K562 (cell line): ENCODE data around the gene ATP1A3. TPM values are rescaled to one million over a fixed set of nuclear protein-coding genes. Genes with fewer than 3 reads are reported as not detected.
A peak's percentile ranks its signal among the peaks of the same experiment; 100 is the strongest.

Source experiments
- ARID1B ChIP-seq: fragments of 450-650 bp; IDR thresholded peaks from 2 replicates; pipeline ENCODE4 v1.6.1; 2016; ENCODE audit warnings: antibody characterized with exemption, mild to moderate bottlenecking, inconsistent platforms
- BCOR ChIP-seq: fragments of 450-650 bp; IDR thresholded peaks from 2 replicates; pipeline ENCODE4 v1.6.1; 2016
- CBX3 ChIP-seq, 2 experiments: IDR thresholded peaks; 1 replicate in 1 of 2; 2 replicates in 1 of 2; pipeline ENCODE4 v1.6.1; 2012; ENCODE audit warnings: inconsistent platforms in 2 of 2, low read length in 2 of 2, borderline replicate concordance in 1 of 2, control low read depth in 1 of 2
- E2F5 ChIP-seq: sonication (generic); formaldehyde crosslinking; IDR thresholded peaks from 2 replicates; pipeline ENCODE4 v1.8.0; 2022; ENCODE audit warnings: mild to moderate bottlenecking, missing genetic modification reagents
- FOXA1 ChIP-seq: fragments of 450-650 bp; IDR thresholded peaks from 2 replicates; pipeline ENCODE4 v1.6.1; 2016; ENCODE audit warnings: mild to moderate bottlenecking, borderline replicate concordance
- HDAC1 ChIP-seq, 2 experiments: fragments of 450-650 bp; IDR thresholded peaks; 2 replicates each; pipeline ENCODE4 v1.6.1; 2016 to 2017; ENCODE audit warnings: inconsistent platforms in 1 of 2, mild to moderate bottlenecking in 1 of 2, moderate library complexity in 1 of 2
- MEF2A ChIP-seq: IDR thresholded peaks from 2 replicates; pipeline ENCODE4 v1.6.1; 2011; ENCODE audit warnings: low read depth, mild to moderate bottlenecking, low read length, moderate library complexity; ENCODE audit not compliant: control insufficient read depth
- MYNN ChIP-seq, 2 experiments: sonication (generic); formaldehyde crosslinking in 1 of 2; IDR thresholded peaks; 2 replicates each; pipeline versions ENCODE4 v1.5.0 to v1.6.1; 2016 to 2020; ENCODE audit warnings: antibody characterized with exemption in 1 of 2, missing genetic modification reagents in 1 of 2
- NFRKB ChIP-seq: fragments of 450-650 bp; IDR thresholded peaks from 2 replicates; pipeline ENCODE4 v1.6.1; 2016; ENCODE audit warnings: low read depth
- NFXL1 ChIP-seq: fragments of 450-650 bp; formaldehyde crosslinking; IDR thresholded peaks from 2 replicates; pipeline ENCODE4 v1.4.0; 2021; ENCODE audit warnings: mild to moderate bottlenecking
- POLR2A ChIP-seq: fragments of 450-650 bp; conservative IDR thresholded peaks from 2 replicates; pipeline ENCODE4 v1.6.1; 2016
- POLR2AphosphoS2 ChIP-seq: IDR thresholded peaks from 2 replicates; pipeline ENCODE4 v1.6.1; 2012; ENCODE audit warnings: low read length, improper control_type of control experiment
- POLR3G ChIP-seq: IDR thresholded peaks from 2 replicates; pipeline ENCODE4 v1.6.1; 2011; ENCODE audit not compliant: insufficient read length, insufficient replicate concordance; ENCODE audit errors: extremely low read depth
- RBM15 ChIP-seq: fragments of 200-400 bp; formaldehyde crosslinking; IDR thresholded peaks from 2 replicates; pipeline ENCODE4 v1.6.1; 2018; ENCODE audit warnings: mild to moderate bottlenecking, low read length, moderate library complexity; ENCODE audit not compliant: insufficient read depth
- TAL1 ChIP-seq: fragments of 450-650 bp; IDR thresholded peaks from 2 replicates; pipeline ENCODE4 v1.6.1; 2016; ENCODE audit warnings: mild to moderate bottlenecking
- ZFP30 ChIP-seq: fragments of 250-450 bp; sonication (Bioruptor Pico); IDR thresholded peaks from 2 replicates; pipeline ENCODE4 v1.8.0; 2022; ENCODE audit warnings: moderate library complexity, mild to moderate bottlenecking, inconsistent platforms, borderline replicate concordance
- ZNF263 ChIP-seq: sonication (generic); formaldehyde crosslinking; IDR thresholded peaks from 2 replicates; pipeline ENCODE4 v1.8.0; 2022; ENCODE audit warnings: mild to moderate bottlenecking, missing genetic modification reagents, borderline replicate concordance
- ZNF57 ChIP-seq: fragments of 450-650 bp; formaldehyde crosslinking; IDR thresholded peaks from 2 replicates; pipeline ENCODE4 v1.4.0; 2020; ENCODE audit warnings: mild to moderate bottlenecking, moderate library complexity
- ZNF707 ChIP-seq: fragments of 250-450 bp; sonication (Bioruptor Pico); conservative IDR thresholded peaks from 2 replicates; pipeline ENCODE4 v1.8.0; 2022; ENCODE audit warnings: inconsistent platforms, mild to moderate bottlenecking, moderate library complexity
- polyA plus RNA-seq, 8 experiments: library from polyadenylated mRNA; depleted of rRNA in 4 of 8; stranded (reverse) in 5 of 8; unstranded in 3 of 8; fragments of >200 nt; fragmentation: Nextera tagmentation in 2 of 8; fragmentation: Illumina TruSeq in 1 of 8; extraction: Ambion mirVana in 2 of 8; extraction: Trizol in 1 of 8; gene quantifications; 2 replicates each; pipeline versions ENCODE4 v1.2.1 to v1.2.3, GENCODE V29; 2011 to 2014; ENCODE audit warnings: inconsistent platforms in 1 of 8, missing spikeins in 1 of 8
- total RNA-seq, 7 experiments: library from RNA; depleted of rRNA in 6 of 7; stranded (reverse); fragments of >200 nt in 6 of 7; fragmentation: Illumina TruSeq in 2 of 7; extraction: Trizol in 2 of 7; gene quantifications; 2 replicates each; pipeline versions ENCODE4 v1.2.1 to v1.2.3, GENCODE V29; 2011 to 2021; ENCODE audit warnings: low replicate concordance in 1 of 7
- TF ChIP-seq, protein P1 (sequence below): fragments of 450-650 bp; IDR thresholded peaks from 2 replicates; pipeline ENCODE4 v1.6.1; 2017; ENCODE audit warnings: antibody characterized with exemption
- TF ChIP-seq, protein P2 (sequence below): fragments of 450-650 bp; conservative IDR thresholded peaks from 2 replicates; pipeline ENCODE4 v1.6.1; 2016; ENCODE audit warnings: missing genetic modification characterization, low read depth, mild to moderate bottlenecking, control low read depth, missing compliant biosample characterization
- TF ChIP-seq, protein P3 (sequence below): fragments of 450-650 bp; formaldehyde crosslinking; IDR thresholded peaks from 2 replicates; pipeline ENCODE4 v1.4.0; 2020; ENCODE audit warnings: mild to moderate bottlenecking, moderate library complexity
- TF ChIP-seq, protein P4 (sequence below): sonication (generic); formaldehyde crosslinking; IDR thresholded peaks from 2 replicates; pipeline ENCODE4 v1.9.0; 2022; ENCODE audit warnings: mild to moderate bottlenecking, missing genetic modification reagents

ATP1A3 gene
- total and polyA plus RNA-seq, 9 of the 15 experiments (the other 6 are each of a cell fraction or from before 2014, with no cell fraction given), result 0.03 to 1.0 (median 0.17) TPM; not detected in 3

DNA sequence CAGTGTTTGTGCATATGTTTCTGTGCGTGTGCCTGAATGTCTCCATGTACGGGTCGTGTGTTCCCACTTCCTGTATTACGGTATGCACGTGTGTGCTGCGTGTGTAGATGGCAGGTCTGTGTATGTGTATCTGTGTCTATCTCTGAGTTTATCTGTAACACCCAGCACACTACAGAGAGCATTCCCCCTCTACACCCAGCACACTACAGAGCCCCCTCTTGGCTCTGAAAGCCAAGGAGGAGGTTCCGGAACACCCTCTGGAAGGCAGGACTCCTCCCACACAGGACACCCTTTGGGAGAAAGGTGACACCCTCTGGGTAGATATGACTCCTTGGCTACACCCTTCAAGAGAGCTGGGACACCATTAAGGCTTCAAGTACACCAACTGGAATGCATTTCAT lies 63.7 kb downstream of the ATP1A3 start (continued):
- no peak for TF ChIP-seq E2F5 (CRISPR knock-in tag)
- no peak for TF ChIP-seq POLR3G
- no peak; the same call in 1 of the 2 replicates for TF ChIP-seq ZNF263 (CRISPR knock-in tag)
- no peak for TF ChIP-seq POLR2AphosphoS2
- TF ChIP-seq POLR2A, result peak; percentile 70
- TF ChIP-seq ZFP30 (CRISPR knock-in tag), result no peak
- TF ChIP-seq MYNN (IDR thresholded peaks at IDR 0.05), result no peak
- TF ChIP-seq MYNN (CRISPR knock-in tag; IDR thresholded peaks at IDR 0.05), result no peak
- TF ChIP-seq, protein P1, sequence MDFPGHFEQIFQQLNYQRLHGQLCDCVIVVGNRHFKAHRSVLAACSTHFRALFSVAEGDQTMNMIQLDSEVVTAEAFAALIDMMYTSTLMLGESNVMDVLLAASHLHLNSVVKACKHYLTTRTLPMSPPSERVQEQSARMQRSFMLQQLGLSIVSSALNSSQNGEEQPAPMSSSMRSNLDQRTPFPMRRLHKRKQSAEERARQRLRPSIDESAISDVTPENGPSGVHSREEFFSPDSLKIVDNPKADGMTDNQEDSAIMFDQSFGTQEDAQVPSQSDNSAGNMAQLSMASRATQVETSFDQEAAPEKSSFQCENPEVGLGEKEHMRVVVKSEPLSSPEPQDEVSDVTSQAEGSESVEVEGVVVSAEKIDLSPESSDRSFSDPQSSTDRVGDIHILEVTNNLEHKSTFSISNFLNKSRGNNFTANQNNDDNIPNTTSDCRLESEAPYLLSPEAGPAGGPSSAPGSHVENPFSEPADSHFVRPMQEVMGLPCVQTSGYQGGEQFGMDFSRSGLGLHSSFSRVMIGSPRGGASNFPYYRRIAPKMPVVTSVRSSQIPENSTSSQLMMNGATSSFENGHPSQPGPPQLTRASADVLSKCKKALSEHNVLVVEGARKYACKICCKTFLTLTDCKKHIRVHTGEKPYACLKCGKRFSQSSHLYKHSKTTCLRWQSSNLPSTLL, result no peak
- no peak for TF ChIP-seq FOXA1
- TF ChIP-seq, protein P2, sequence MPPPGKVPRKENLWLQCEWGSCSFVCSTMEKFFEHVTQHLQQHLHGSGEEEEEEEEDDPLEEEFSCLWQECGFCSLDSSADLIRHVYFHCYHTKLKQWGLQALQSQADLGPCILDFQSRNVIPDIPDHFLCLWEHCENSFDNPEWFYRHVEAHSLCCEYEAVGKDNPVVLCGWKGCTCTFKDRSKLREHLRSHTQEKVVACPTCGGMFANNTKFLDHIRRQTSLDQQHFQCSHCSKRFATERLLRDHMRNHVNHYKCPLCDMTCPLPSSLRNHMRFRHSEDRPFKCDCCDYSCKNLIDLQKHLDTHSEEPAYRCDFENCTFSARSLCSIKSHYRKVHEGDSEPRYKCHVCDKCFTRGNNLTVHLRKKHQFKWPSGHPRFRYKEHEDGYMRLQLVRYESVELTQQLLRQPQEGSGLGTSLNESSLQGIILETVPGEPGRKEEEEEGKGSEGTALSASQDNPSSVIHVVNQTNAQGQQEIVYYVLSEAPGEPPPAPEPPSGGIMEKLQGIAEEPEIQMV (tag), result no peak
- TF ChIP-seq, protein P3, sequence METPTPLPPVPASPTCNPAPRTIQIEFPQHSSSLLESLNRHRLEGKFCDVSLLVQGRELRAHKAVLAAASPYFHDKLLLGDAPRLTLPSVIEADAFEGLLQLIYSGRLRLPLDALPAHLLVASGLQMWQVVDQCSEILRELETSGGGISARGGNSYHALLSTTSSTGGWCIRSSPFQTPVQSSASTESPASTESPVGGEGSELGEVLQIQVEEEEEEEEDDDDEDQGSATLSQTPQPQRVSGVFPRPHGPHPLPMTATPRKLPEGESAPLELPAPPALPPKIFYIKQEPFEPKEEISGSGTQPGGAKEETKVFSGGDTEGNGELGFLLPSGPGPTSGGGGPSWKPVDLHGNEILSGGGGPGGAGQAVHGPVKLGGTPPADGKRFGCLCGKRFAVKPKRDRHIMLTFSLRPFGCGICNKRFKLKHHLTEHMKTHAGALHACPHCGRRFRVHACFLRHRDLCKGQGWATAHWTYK (CRISPR knock-in tag), result no peak
- TF ChIP-seq NFRKB, result no peak
- 0 out of 3 replicates have a peak, but pooled peaks of 1 of the 2 experiments have one; percentile 44 for TF ChIP-seq CBX3 (IDR thresholded peaks at IDR 0.05; ENCODE audit: borderline replicate concordance in 1 of 2, low read length in 2 of 2)
- TF ChIP-seq TAL1, result no peak
- no peak for TF ChIP-seq ZNF57 (CRISPR knock-in tag)
- TF ChIP-seq MEF2A, result no peak
- peak; percentile 40; the same call in 1 of the 2 replicates for TF ChIP-seq ARID1B
- TF ChIP-seq ZNF707 (CRISPR knock-in tag), result no peak
- TF ChIP-seq BCOR, result no peak
- TF ChIP-seq NFXL1 (CRISPR knock-in tag), result no peak
- TF ChIP-seq RBM15, result no peak
- TF ChIP-seq, protein P4, sequence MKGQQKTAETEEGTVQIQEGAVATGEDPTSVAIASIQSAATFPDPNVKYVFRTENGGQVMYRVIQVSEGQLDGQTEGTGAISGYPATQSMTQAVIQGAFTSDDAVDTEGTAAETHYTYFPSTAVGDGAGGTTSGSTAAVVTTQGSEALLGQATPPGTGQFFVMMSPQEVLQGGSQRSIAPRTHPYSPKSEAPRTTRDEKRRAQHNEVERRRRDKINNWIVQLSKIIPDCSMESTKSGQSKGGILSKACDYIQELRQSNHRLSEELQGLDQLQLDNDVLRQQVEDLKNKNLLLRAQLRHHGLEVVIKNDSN (CRISPR knock-in tag), result no peak
- peak in 1 of 2 experiments; percentile 55; a peak in 2 of 4 replicates for TF ChIP-seq HDAC1 (IDR thresholded peaks at IDR 0.05)
